DMS53 treated with DMSO at 0.1 percent for 48 hours (cell line): ENCODE measurements around the gene SLC48A1.

Experiments
- DNase-seq: peaks from one replicate; lab custom pipeline; 2025; ENCODE audit not compliant: unreplicated experiment; lab: John Stamatoyannopoulos, UW

SLC48A1 gene

GRCh38 chr12:47773062-47773857 lies at the start of gene SLC48A1:
TSS of gene SLC48A1 (plus strand) at chr12:47773238. CDS start at chr12:47773305, 67 bp downstream.
- peak; percentile 86 for DNase-seq

- no peak for DNase-seq
Observed at GRCh38 chr12:47725091-47725772, 47.8 kb upstream of the SLC48A1 start, which contains the start of gene ENDOU. TSS of gene ENDOU (minus strand) at chr12:47725490. CDS start at chr12:47725413, 77 bp downstream.

- DNase-seq, result no peak
Observed at GRCh38 chr12:47725893-47726292, 47.1 kb upstream of the SLC48A1 start.

GRCh38 chr12:47729233-47729632 lies 43.8 kb upstream of the SLC48A1 start:
- no peak for DNase-seq

- DNase-seq, result peak; percentile 89
Observed at GRCh38 chr12:47730341-47730744, 42.7 kb upstream of the SLC48A1 start.

GRCh38 chr12:47731723-47732122 lies 41.3 kb upstream of the SLC48A1 start:
- DNase-seq, result no peak

- no peak for DNase-seq
Observed at GRCh38 chr12:47732504-47732903, 40.5 kb upstream of the SLC48A1 start.

- no peak for DNase-seq
Observed at GRCh38 chr12:47733142-47733541, 39.9 kb upstream of the SLC48A1 start.

- DNase-seq, result no peak
Observed at GRCh38 chr12:47734725-47735480, 38.1 kb upstream of the SLC48A1 start.

GRCh38 chr12:47735649-47736048 lies 37.4 kb upstream of the SLC48A1 start:
- no peak for DNase-seq

- DNase-seq, result no peak
Observed at GRCh38 chr12:47736216-47736615, 36.8 kb upstream of the SLC48A1 start.

GRCh38 chr12:47736877-47737676 lies 36.0 kb upstream of the SLC48A1 start:
- no peak for DNase-seq

GRCh38 chr12:47737936-47738594 lies 35.0 kb upstream of the SLC48A1 start:
- no peak for DNase-seq

GRCh38 chr12:47739297-47739696 lies 33.7 kb upstream of the SLC48A1 start:
- no peak for DNase-seq

- DNase-seq, result no peak
Observed at GRCh38 chr12:47739979-47740378, 33.1 kb upstream of the SLC48A1 start.

- DNase-seq, result peak; percentile 86
Observed at GRCh38 chr12:47740606-47741339, 32.3 kb upstream of the SLC48A1 start.

- peak; percentile 98 for DNase-seq
Observed at GRCh38 chr12:47741340-47741703, 31.7 kb upstream of the SLC48A1 start.

GRCh38 chr12:47742253-47742825 lies 30.7 kb upstream of the SLC48A1 start:
- peak; percentile 64 for DNase-seq

GRCh38 chr12:47743311-47743860 lies 29.7 kb upstream of the SLC48A1 start:
- DNase-seq, result no peak
